GM19099 (cell line): ENCODE results near the gene PRSS50.

Experiments
- POLR2A ChIP-seq: IDR thresholded peaks from 3 replicates; pipeline ENCODE4 v1.6.1; 2011; ENCODE audit warnings: low read depth; ENCODE audit not compliant: insufficient read length; ENCODE audit errors: extremely low read depth

The PRSS50 gene

GRCh38 chr3:46733026-46733800, 15.5 kb upstream of the PRSS50 start:
- no peak for TF ChIP-seq POLR2A

GRCh38 chr3:46731795-46732194, 14.1 kb upstream of the PRSS50 start:
- TF ChIP-seq POLR2A = no peak

GRCh38 chr3:46730819-46731218, 13.2 kb upstream of the PRSS50 start:
- no peak for TF ChIP-seq POLR2A

- TF ChIP-seq POLR2A = no peak
These were observed 11.4 kb upstream of the PRSS50 start for GRCh38 chr3:46729038-46729437.

- no peak for TF ChIP-seq POLR2A
These were observed 8.1 kb upstream of the PRSS50 start for GRCh38 chr3:46725621-46726314.

- no peak for TF ChIP-seq POLR2A
These were observed 6.8 kb upstream of the PRSS50 start for GRCh38 chr3:46724424-46724823.

- TF ChIP-seq POLR2A = no peak
These were observed 4.8 kb upstream of the PRSS50 start for GRCh38 chr3:46722443-46722842.

- TF ChIP-seq POLR2A = no peak
These were observed 3.3 kb upstream of the PRSS50 start for GRCh38 chr3:46721009-46721408.

GRCh38 chr3:46719735-46720271, 2.1 kb upstream of the PRSS50 start:
- no peak for TF ChIP-seq POLR2A

- TF ChIP-seq POLR2A = no peak
These were observed 1.4 kb upstream of the PRSS50 start for GRCh38 chr3:46719044-46719565.

GRCh38 chr3:46716461-46717441, 918 bp downstream of the PRSS50 start:
- TF ChIP-seq POLR2A = no peak

GRCh38 chr3:46715507-46716175, 2.0 kb downstream of the PRSS50 start:
- no peak for TF ChIP-seq POLR2A

GRCh38 chr3:46714728-46715506, 2.8 kb downstream of the PRSS50 start:
- TF ChIP-seq POLR2A = no peak
